ENCODE results near the gene EEPD1. TPM values are rescaled to one million over a fixed set of nuclear protein-coding genes. Genes with fewer than 3 reads are reported as not detected.

The EEPD1 gene
- total RNA-seq, 1 experiment from 2014 or later, result 7.8 TPM

- TF ChIP-seq, protein P1, sequence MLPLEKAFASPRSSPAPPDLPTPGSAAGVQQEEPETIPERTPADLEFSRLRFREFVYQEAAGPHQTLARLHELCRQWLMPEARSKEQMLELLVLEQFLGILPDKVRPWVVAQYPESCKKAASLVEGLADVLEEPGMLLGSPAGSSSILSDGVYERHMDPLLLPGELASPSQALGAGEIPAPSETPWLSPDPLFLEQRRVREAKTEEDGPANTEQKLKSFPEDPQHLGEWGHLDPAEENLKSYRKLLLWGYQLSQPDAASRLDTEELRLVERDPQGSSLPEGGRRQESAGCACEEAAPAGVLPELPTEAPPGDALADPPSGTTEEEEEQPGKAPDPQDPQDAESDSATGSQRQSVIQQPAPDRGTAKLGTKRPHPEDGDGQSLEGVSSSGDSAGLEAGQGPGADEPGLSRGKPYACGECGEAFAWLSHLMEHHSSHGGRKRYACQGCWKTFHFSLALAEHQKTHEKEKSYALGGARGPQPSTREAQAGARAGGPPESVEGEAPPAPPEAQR (CRISPR knock-in tag; IDR thresholded peaks at IDR 0.05), result no peak
- TF ChIP-seq TCF7 (CRISPR knock-in tag; IDR thresholded peaks at IDR 0.05; ENCODE audit: low read depth) (no peak), IRF2 (CRISPR knock-in tag; IDR thresholded peaks at IDR 0.05; ENCODE audit: borderline replicate concordance, low read depth) (no peak), FOXK1 (CRISPR knock-in tag; IDR thresholded peaks at IDR 0.05) (no peak), ZNF263 (CRISPR knock-in tag; IDR thresholded peaks at IDR 0.05; ENCODE audit: low read depth) (no peak), TEAD4 (CRISPR knock-in tag; IDR thresholded peaks at IDR 0.05) (no peak), SMAD3 (CRISPR knock-in tag; IDR thresholded peaks at IDR 0.05; ENCODE audit: borderline replicate concordance) (no peak), NR3C1 (CRISPR knock-in tag; conservative IDR thresholded peaks at IDR 0.05; ENCODE audit: low read depth) (no peak), KAT7 (CRISPR knock-in tag; IDR thresholded peaks at IDR 0.05; ENCODE audit: borderline replicate concordance) (no peak), E2F1 (CRISPR knock-in tag; IDR thresholded peaks at IDR 0.05) (no peak), SOX15 (CRISPR knock-in tag; IDR thresholded peaks at IDR 0.05) (no peak)
These were observed 7.4 kb upstream of the EEPD1 start (continued) for GRCh38 chr7:36145686-36146085.

- Mint-ChIP-seq H3K36me3 (peaks cover 5% of the 10 kb centered on the region), H3K27me3 (ENCODE audit: low read depth) (no peaks in the 10 kb centered on the region), H3K27ac (no peak overlapping the region), H3K9me3 (peaks cover 15% of the 10 kb centered on the region), H3K4me3 (no peak overlapping the region), H3K4me1 (peaks cover 26% of the 10 kb centered on the region)
- TF ChIP-seq ZBTB21 (CRISPR knock-in tag; IDR thresholded peaks at IDR 0.05; ENCODE audit: borderline replicate concordance) (no peak), RORB (CRISPR knock-in tag; IDR thresholded peaks at IDR 0.05) (no peak), PRRX2 (CRISPR knock-in tag; IDR thresholded peaks at IDR 0.05) (no peak), ZBTB43 (CRISPR knock-in tag; IDR thresholded peaks at IDR 0.05) (no peak), CREB1 (CRISPR knock-in tag; IDR thresholded peaks at IDR 0.05) (no peak), TCF7 (CRISPR knock-in tag; IDR thresholded peaks at IDR 0.05; ENCODE audit: low read depth) (no peak), USF1 (CRISPR knock-in tag; IDR thresholded peaks at IDR 0.05) (no peak), OVOL2 (CRISPR knock-in tag; IDR thresholded peaks at IDR 0.05; ENCODE audit: borderline replicate concordance) (no peak), FOXP4 (CRISPR knock-in tag; IDR thresholded peaks at IDR 0.05) (no peak), MXD4 (CRISPR knock-in tag; IDR thresholded peaks at IDR 0.05; ENCODE audit: borderline replicate concordance) (no peak), ZNF317 (CRISPR knock-in tag; IDR thresholded peaks at IDR 0.05; ENCODE audit: borderline replicate concordance, low read depth) (no peak)
- TF ChIP-seq, protein P2, sequence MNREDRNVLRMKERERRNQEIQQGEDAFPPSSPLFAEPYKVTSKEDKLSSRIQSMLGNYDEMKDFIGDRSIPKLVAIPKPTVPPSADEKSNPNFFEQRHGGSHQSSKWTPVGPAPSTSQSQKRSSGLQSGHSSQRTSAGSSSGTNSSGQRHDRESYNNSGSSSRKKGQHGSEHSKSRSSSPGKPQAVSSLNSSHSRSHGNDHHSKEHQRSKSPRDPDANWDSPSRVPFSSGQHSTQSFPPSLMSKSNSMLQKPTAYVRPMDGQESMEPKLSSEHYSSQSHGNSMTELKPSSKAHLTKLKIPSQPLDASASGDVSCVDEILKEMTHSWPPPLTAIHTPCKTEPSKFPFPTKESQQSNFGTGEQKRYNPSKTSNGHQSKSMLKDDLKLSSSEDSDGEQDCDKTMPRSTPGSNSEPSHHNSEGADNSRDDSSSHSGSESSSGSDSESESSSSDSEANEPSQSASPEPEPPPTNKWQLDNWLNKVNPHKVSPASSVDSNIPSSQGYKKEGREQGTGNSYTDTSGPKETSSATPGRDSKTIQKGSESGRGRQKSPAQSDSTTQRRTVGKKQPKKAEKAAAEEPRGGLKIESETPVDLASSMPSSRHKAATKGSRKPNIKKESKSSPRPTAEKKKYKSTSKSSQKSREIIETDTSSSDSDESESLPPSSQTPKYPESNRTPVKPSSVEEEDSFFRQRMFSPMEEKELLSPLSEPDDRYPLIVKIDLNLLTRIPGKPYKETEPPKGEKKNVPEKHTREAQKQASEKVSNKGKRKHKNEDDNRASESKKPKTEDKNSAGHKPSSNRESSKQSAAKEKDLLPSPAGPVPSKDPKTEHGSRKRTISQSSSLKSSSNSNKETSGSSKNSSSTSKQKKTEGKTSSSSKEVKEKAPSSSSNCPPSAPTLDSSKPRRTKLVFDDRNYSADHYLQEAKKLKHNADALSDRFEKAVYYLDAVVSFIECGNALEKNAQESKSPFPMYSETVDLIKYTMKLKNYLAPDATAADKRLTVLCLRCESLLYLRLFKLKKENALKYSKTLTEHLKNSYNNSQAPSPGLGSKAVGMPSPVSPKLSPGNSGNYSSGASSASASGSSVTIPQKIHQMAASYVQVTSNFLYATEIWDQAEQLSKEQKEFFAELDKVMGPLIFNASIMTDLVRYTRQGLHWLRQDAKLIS (CRISPR knock-in tag; IDR thresholded peaks at IDR 0.05; ENCODE audit: borderline replicate concordance), result no peak
- ATAC-seq (no peak), DNase-seq (ENCODE audit: low spot score) (no peak)
- POLR2A ChIA-PET, result no interaction called here
- CTCF ChIA-PET, result no interaction called here
These were observed 5.7 kb upstream of the EEPD1 start for GRCh38 chr7:36147361-36147760.
